Endodermal cell (in vitro differentiated cells): Measurements from ENCODE around the gene ITGA7. TPM values are rescaled to one million over a fixed set of nuclear protein-coding genes. Genes with fewer than 3 reads are reported as not detected.

Source experiments
- DNase-seq: peaks from one replicate; pipeline ENCODE4 v3.0.0-alpha.2; 2017
- H3K27ac ChIP-seq: 2 replicates; pipeline ENCODE4 v1.5.1; 2013; ENCODE audit warnings: mild to moderate bottlenecking, low read depth, low read length, moderate library complexity
- H3K27me3 ChIP-seq: 2 replicates; pipeline ENCODE4 v1.6.1; 2013; ENCODE audit warnings: mild to moderate bottlenecking, low read length, moderate library complexity; ENCODE audit not compliant: insufficient read depth, control insufficient read depth, poor library complexity, severe bottlenecking
- H3K36me3 ChIP-seq: 2 replicates; pipeline ENCODE4 v1.7.0; 2013; ENCODE audit warnings: mild to moderate bottlenecking, low read length, moderate library complexity; ENCODE audit not compliant: control insufficient read depth, insufficient read depth
- H3K4me1 ChIP-seq: one replicate; pipeline ENCODE4 v1.7.0; 2013; ENCODE audit warnings: low read length; ENCODE audit not compliant: control insufficient read depth, insufficient read depth
- H3K4me3 ChIP-seq: 2 replicates; pipeline ENCODE4 v1.5.1; 2013; ENCODE audit warnings: mild to moderate bottlenecking, low read length, moderate library complexity
- H3K9ac ChIP-seq: 2 replicates; pipeline ENCODE4 v1.6.1; 2013; ENCODE audit warnings: mild to moderate bottlenecking, low read length, moderate library complexity; ENCODE audit not compliant: poor library complexity, severe bottlenecking; ENCODE audit errors: extremely low read depth
- H3K9me3 ChIP-seq: 2 replicates; pipeline ENCODE4 v1.6.1; 2013; ENCODE audit warnings: mild to moderate bottlenecking, low read length, moderate library complexity; ENCODE audit not compliant: control insufficient read depth
- H3K27ac Mint-ChIP-seq: 2 replicates; pipeline ENCODE4 v1.8.0; 2020; ENCODE audit warnings: mixed read lengths
- H3K27me3 Mint-ChIP-seq: 2 replicates; pipeline ENCODE4 v1.8.0; 2021; ENCODE audit warnings: mild to moderate bottlenecking, mixed read lengths; ENCODE audit not compliant: insufficient read depth
- H3K36me3 Mint-ChIP-seq: 2 replicates; pipeline ENCODE4 v1.8.0; 2020; ENCODE audit warnings: low read depth, mixed read lengths
- H3K4me1 Mint-ChIP-seq: 2 replicates; pipeline ENCODE4 v1.8.0; 2020; ENCODE audit warnings: mixed read lengths
- H3K4me3 Mint-ChIP-seq: 2 replicates; pipeline ENCODE4 v1.8.0; 2020; ENCODE audit warnings: mild to moderate bottlenecking, moderate library complexity, mixed read lengths
- H3K9me3 Mint-ChIP-seq: 2 replicates; pipeline ENCODE4 v1.8.0; 2020; ENCODE audit warnings: mild to moderate bottlenecking, mixed read lengths
- WGBS, 2 experiments: methylation state at CpG; one replicate each; pipeline versions ENCODE4 v1.1.5 to v1.1.7; 2013; ENCODE audit warnings: missing lambda C conversion rate in 2 of 2, mixed read lengths in 1 of 2; ENCODE audit not compliant: insufficient coverage in 1 of 2, insufficient read length in 1 of 2; 5-methylcytosine and 5-hydroxymethylcytosine counted together
- total RNA-seq, 2 donors: library from RNA; stranded (reverse); fragmentation: NEBNext Ultra II Directional in 1 of 2; extraction: Animal tissue kit (Norgen Biotek cat#: 25700) in 1 of 2; gene quantifications; 2 replicates in 1 of 2; 3 replicates in 1 of 2; pipeline ENCODE4 v1.2.1, GENCODE V29; 2021
- TF ChIP-seq, protein P1 (sequence below): fragments of 200-600 bp; sonication (generic); conservative IDR thresholded peaks from 2 replicates; pipeline ENCODE4 v1.5.0; 2021; ENCODE audit warnings: antibody characterized with exemption, mild to moderate bottlenecking

The ITGA7 gene
- total RNA-seq, 2 donors from 2014 or later = 106 to 122 TPM

DNA sequence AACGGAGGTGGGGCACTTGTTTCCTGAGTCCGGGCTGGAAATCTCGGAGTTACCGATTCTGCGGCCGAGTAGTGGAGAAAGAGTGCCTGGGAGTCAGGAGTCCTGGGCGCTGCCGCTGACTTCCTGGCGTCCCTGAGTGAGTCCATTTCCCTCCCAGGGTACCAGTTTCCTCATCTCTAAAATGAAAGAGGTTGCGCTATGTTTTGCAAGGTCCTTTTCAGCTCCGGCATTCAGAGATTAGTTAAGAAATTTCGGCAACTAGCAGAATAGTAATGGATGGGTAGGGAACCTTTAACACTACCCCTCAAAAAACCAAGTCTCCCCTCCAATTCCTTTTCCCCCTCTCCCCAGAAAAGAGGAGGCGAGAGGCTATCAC lies 8.9 kb upstream of the ITGA7 start:
- H3K4me1 Mint-ChIP-seq = peaks cover 31% of the 10 kb centered on the region
- H3K27me3 Mint-ChIP-seq = peaks cover 22% of the 10 kb centered on the region
- H3K9ac ChIP-seq = peak overlapping the region; percentile 60
- TF ChIP-seq, protein P1, sequence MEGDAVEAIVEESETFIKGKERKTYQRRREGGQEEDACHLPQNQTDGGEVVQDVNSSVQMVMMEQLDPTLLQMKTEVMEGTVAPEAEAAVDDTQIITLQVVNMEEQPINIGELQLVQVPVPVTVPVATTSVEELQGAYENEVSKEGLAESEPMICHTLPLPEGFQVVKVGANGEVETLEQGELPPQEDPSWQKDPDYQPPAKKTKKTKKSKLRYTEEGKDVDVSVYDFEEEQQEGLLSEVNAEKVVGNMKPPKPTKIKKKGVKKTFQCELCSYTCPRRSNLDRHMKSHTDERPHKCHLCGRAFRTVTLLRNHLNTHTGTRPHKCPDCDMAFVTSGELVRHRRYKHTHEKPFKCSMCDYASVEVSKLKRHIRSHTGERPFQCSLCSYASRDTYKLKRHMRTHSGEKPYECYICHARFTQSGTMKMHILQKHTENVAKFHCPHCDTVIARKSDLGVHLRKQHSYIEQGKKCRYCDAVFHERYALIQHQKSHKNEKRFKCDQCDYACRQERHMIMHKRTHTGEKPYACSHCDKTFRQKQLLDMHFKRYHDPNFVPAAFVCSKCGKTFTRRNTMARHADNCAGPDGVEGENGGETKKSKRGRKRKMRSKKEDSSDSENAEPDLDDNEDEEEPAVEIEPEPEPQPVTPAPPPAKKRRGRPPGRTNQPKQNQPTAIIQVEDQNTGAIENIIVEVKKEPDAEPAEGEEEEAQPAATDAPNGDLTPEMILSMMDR = no peak
- no peaks in the 10 kb centered on the region for H3K9me3 Mint-ChIP-seq
- 0 to 3% methylated on average over 2 to 12 of the region's 13 CpGs for WGBS, 2 experiments
- H3K4me1 ChIP-seq = peaks cover 5% of the 10 kb centered on the region
- peak overlapping the region; percentile 88 for H3K4me3 ChIP-seq
- H3K36me3 Mint-ChIP-seq = peaks cover 2% of the 10 kb centered on the region
- H3K27me3 ChIP-seq = peaks cover 23% of the 10 kb centered on the region
- peaks cover 3% of the 10 kb centered on the region for H3K36me3 ChIP-seq
- peak overlapping the region; percentile 89 for H3K27ac Mint-ChIP-seq
- peak overlapping the region; percentile 81 for H3K27ac ChIP-seq
- peak overlapping the region; percentile 78 for H3K4me3 Mint-ChIP-seq
- DNase-seq = no peak
- H3K9me3 ChIP-seq = no peaks in the 10 kb centered on the region

DNA sequence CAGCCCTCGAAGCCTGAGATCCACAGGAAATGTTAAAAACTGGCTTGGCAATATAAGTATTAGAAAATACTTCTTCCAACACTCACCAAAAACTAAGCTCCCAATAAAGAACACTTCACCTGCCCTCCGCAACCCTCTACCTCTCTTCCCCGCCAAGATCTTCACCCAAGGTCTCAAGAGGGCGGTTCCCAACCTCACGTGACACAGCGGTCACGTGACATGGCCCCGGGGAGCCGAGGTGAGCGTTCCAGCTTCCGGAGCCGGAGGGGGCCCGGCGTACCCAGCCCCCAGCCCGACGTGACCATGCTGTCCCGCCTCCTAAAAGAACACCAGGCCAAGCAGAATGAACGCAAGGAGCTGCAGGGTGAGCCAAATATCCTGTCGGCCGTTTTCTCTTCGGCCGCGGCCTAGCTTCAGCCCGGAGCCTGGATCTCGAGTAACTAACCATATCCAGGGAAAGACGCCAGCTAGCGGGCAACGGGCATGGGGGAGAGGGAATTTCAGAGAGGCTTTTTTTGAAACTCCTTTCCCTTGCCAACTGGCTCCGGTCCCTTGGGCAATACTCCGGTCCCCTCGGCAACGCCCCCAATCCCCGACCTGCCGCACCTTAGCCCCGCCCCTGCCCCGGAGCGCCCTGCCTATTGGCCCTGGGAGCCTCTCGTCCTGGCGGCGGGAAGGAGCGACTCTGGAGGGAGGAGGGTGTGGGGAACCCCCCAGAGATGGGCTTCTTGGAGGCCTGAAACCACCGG lies 8.3 kb upstream of the ITGA7 start, which contains the start of gene BLOC1S1:
TSS of gene BLOC1S1 (plus strand) at position 214 of the 749 bp plus-strand sequence. CDS start at position 220, 6 bp downstream.
- H3K36me3 Mint-ChIP-seq = peaks cover 2% of the 10 kb centered on the region
- TF ChIP-seq, protein P1 = peak; percentile 18
- peaks cover 5% of the 10 kb centered on the region for H3K4me1 ChIP-seq

DNA sequence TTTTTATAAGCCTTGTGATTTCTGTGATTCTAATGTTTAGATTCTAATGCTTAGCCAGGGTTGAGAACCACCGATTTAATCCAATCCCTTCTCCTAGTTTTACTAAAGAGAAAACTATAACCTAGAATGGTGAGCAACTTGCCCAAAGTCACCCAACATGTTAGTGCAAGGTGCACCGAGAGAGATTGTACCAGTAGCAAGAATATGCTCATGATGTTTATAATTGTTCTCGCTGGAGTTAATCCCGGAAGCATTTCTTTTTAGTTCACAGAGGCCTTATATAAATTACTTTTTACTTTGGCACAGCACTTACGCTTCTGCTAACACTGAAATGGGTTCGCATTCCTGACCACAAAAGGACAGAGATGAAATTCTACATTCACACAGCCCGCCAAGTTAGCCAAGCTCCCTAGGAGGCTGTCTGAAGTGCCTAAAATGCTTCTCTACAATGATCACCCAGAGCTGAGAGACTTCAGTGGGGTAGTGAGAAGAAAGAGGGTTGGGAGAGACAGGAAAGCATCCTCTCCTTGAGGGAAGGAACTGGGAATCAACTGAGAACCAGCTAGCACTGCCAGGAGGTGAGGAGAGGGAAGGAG lies 7.6 kb upstream of the ITGA7 start:
- Mint-ChIP-seq H3K27me3 (peaks cover 31% of the 10 kb centered on the region), H3K9me3 (no peaks in the 10 kb centered on the region), H3K27ac (peak overlapping the region; percentile 89), H3K4me1 (peaks cover 31% of the 10 kb centered on the region), H3K4me3 (peak overlapping the region; percentile 78), H3K36me3 (peaks cover 2% of the 10 kb centered on the region)
- Histone ChIP-seq H3K9me3 (no peaks in the 10 kb centered on the region), H3K27me3 (peaks cover 31% of the 10 kb centered on the region), H3K4me3 (peak overlapping the region; percentile 88), H3K27ac (no peak overlapping the region), H3K9ac (peak overlapping the region; percentile 60), H3K4me1 (peaks cover 5% of the 10 kb centered on the region), H3K36me3 (peaks cover 3% of the 10 kb centered on the region)
- 81 to 83% methylated on average over 5 to 7 of the region's 7 CpGs for WGBS, 2 experiments
- TF ChIP-seq, protein P1 = no peak
- DNase-seq = no peak

More for the DNA sequence above, 8.3 kb upstream of the ITGA7 start, which contains the start of gene BLOC1S1:
- peak within 1 kb of the TSS; percentile 60 for H3K9ac ChIP-seq
- peaks cover 3% of the 10 kb centered on the region for H3K36me3 ChIP-seq
- no peaks in the 10 kb centered on the region for H3K9me3 ChIP-seq
- Mint-ChIP-seq H3K27ac (peak within 1 kb of the TSS; percentile 89), H3K9me3 (no peaks in the 10 kb centered on the region), H3K4me3 (peak within 1 kb of the TSS; percentile 78), H3K4me1 (peaks cover 31% of the 10 kb centered on the region), H3K27me3 (peaks cover 24% of the 10 kb centered on the region)
- H3K27ac ChIP-seq = peak within 1 kb of the TSS; percentile 81
- H3K4me3 ChIP-seq = peak within 1 kb of the TSS; percentile 88
- peaks cover 24% of the 10 kb centered on the region for H3K27me3 ChIP-seq
- WGBS, 2 experiments = 0 to 1% methylated on average over 15 to 42 of the region's 42 CpGs
- peak; percentile 99 for DNase-seq
